ENCODE data around the gene MYL12B.
"Not testable (repeated sequence)": the region's sequence is repeated elsewhere in the genome, so short reads cannot be mapped to it uniquely, and the experiment has no call there.

The MYL12B gene

DNA sequence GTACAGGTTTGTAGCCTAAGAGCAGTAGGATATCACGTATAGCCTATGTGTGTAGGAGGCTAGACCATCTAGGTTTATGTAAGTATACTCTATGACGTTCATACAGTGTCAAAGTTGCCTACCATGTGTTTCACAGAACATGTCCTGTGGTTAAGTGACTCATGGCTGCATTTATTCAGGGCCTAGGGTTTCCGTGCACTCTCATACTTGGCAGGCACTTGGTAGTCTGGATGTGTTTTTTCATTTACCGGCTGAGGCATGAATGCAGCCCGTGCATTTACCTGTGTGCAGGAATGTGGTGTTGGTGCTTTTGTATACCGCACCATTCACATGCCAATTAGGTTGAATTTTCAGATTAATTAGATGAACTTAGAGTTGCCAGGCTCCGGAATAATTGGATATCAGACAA lies 43.4 kb downstream of the MYL12B start:
- DNase-seq = peak in 1 of 2 donors; percentile 12

DNA sequence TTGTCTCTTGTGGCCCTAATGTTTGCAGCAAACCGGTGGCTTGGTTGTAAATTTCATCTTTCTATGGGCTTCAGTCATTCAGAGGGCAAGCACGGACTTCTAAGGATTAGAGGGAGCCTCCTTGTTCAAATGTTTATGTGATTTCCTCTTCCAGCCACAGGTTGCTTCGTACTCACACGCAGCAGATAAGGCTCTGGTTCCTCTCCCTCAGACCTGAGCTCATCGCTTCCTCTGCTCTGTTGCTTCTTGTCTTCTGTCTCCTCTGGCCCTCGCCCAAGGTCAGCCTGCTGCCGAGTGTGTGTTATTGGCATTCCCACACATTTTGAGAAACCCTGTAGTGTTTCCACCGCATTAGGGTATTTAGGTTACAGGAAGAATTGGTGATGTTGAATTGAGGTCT lies 44.0 kb downstream of the MYL12B start:
- DNase-seq = no peak

DNA sequence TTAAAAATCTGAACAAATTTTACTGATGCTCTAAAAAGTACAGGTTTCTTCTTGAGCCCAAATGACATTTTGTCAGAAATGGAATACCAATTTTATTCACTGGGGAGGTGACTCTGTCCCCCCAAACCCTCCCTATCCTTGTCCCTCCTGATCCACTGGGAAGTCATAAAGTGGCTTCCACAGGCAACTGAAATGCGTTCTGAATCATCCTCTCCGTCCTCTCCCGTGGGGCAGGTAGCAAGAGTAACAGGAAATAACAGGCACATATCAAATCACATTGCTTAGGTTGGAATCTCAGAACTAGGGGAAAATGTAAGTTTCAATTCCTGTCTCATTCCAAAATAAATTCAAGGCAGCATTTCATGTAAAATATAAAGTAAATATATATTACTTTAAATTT lies 44.5 kb downstream of the MYL12B start:
- no peak for DNase-seq

DNA sequence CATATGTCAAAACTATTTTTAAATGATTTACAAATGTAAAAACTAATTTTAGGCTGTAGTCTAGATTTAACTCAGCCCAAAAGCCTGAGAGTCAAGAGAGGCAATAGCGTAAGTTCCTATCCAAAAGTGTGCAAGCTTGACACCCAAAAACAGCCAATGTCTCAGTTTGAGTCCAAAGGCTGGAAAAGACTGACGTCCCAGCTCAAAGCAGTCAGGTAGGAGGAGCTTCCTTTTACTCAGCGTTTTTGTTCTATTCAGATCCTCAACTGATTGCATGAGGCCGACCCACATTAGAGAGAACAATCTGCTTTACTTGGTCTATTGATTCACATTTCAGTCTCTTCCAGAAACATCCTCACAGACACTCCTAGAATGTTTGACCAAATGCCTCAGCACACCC lies 51.8 kb downstream of the MYL12B start:
- DNase-seq = no peak

DNA sequence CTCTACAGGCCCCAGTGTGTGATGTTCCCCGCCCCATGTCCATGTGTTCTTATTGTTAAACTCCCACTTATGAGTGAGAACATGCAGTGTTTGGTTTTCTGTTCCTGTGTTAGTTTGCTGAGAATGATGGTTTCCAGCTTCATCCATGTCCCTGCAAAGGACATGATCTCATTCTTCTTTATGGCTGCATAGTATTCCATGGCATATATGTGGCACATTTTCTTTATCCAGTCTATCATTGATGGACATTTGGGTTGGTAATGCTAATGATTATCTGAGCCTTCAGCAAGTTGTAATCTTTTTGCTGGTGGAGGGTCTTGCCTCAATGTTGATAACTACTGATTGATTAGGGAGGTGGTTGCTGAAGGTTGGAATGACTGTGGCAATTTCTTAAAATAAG lies 53.4 kb downstream of the MYL12B start:
- DNase-seq = not testable (repeated sequence)

DNA sequence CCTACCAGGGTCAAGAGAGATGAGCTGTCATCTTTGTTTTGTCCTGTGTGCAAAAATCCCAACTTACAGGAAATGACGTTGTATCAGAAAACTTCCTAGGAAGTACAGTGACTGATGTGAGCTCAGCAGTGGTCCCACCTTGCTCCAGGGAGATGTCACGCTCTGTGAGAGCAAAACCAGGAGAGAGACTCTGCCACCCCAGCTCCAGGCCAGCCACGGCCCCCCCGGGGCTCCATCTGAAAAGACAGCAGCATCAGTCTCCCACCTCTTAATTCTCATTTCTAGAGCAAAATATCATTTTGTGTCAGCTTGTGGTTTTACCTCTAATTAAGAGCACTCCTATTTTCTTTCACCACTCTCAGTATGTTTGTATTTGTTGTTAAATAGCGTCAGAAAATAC lies 57.5 kb downstream of the MYL12B start:
- no peak for DNase-seq

DNA sequence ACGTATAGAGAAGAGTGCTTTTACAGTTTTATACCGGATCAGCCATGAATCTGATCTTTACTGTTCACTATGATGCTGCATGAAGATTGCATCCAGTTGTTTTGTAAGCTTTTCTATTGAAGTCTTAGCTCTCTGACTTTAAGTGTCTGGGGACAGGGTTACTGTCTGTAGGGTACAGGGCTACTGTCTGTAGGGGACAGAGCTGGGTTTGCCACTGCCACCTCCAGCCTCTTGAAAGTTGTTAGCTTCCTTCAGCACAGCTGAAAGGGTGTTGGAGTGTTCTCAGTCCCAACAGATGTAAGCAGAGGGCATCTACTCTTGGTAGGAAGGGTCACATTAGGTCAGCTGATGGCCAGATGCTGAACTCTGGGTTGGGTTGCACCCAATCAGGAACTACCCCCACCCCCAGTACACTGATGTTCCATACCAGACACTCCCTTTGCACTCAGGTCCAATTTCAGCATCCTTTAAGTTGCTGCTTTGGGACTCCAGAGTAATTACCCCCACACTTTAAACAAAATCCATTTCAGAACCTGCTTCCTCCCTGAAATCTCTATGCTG lies 58.0 kb downstream of the MYL12B start:
- DNase-seq = no peak

DNA sequence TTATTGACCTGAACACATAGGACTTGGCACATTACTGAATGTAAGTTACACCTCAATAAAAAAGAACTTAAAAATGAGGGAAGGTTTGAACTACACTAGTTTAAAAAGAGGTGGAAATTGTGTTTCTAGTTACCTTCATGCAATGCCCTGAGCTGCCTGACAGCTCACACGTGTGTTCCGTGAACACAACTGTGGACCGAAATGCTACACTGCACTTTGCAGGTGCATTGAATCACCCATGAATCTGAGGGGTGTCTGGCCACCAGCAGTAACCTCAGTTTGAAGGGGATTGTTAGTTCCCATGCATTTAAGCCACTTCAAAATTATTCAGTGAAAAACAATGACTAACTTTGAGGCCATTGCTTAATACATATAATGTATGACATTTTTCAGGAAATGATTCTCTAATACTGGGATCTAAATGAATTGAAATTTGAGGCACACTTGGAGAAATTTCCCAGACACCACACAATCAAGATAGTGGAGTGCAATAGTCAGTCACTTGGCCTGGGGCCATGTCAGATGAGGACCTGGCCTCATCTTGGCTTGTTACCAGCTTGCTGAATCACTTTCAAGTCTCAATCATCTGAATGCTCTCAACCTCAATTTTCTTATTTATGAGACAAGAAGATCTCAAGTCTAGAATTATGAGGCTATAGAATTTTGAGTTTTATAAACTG lies 59.3 kb downstream of the MYL12B start:
- DNase-seq = no peak

DNA sequence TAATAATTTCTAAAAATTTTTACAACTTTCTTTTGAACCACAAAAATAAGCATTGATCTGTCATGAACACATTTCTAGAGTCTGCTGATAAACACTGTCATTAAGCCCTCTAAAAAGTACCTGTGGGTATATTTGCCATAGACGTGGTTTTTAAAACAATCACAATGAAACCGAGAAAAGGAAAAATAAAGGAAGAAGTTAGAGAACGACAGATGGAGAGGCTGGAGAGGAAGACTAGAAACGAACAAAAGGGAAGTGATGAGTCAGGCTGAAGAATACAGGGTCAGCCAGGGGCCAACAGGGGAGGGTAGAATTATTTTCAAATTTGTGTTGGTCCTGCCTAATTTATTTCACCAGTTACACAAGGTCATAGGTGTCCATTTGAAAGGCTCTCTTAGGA lies 62.0 kb downstream of the MYL12B start:
- peak in 1 of 2 donors; percentile 29 for DNase-seq
